A549 (cell line): ENCODE data around the gene FERMT1. TPM values are rescaled to one million over a fixed set of nuclear protein-coding genes. Genes with fewer than 3 reads are reported as not detected.

Source experiments
- ATAC-seq, 2 experiments: fragments of 200-7000 bp in 1 of 2; fragments of >200 bp in 1 of 2; cut with Nextera tagmentation in 1 of 2; cut with Tn5 transposase in 1 of 2; 3 replicates each; pipeline versions ENCODE4 v1.8.0 to v1.9.1; 2018 to 2020; ENCODE audit warnings: mild to moderate bottlenecking in 1 of 2, moderate library complexity in 1 of 2
- CTCF ChIA-PET: fragments of 300-600 bp; sonication (Branson Sonifier 250); formaldehyde crosslinking; extraction: SDS; loops from one replicate; lab custom pipeline; 2021; ENCODE audit warnings: antibody characterized with exemption, inconsistent platforms; lab: Yijun Ruan, JAX
- POLR2A ChIA-PET: fragments of 350-600 bp; formaldehyde crosslinking; extraction: SDS; loops from one replicate; lab custom pipeline; 2021; ENCODE audit warnings: antibody characterized with exemption, inconsistent platforms; lab: Yijun Ruan, JAX
- DNase-seq, 2 experiments: peaks; one replicate each; pipeline versions ENCODE4 v3.0.0 to v3.0.0-alpha.2; 2011 to 2016; ENCODE audit warnings: low read depth in 1 of 2, low spot score in 1 of 2
- FAIRE-seq: peaks from 2 replicates; lab custom pipeline; 2011; peaks lifted over from hg19 to GRCh38; lab: Jason Lieb, UNC
- H3K27ac ChIP-seq, 2 experiments: fragments of >200 bp; sonication (Bioruptor Twin); formaldehyde crosslinking; 3 replicates each; pipeline ENCODE4 v1.5.1; 2016 to 2017
- H3K4me1 ChIP-seq: fragments of >200 bp; sonication (Bioruptor Twin); formaldehyde crosslinking; 3 replicates; pipeline ENCODE4 v1.6.1; 2016
- H3K4me2 ChIP-seq: fragments of >200 bp; sonication (Bioruptor Twin); formaldehyde crosslinking; 3 replicates; pipeline ENCODE4 v1.6.1; 2016
- H3K4me3 ChIP-seq: fragments of >200 bp; sonication (Bioruptor Twin); formaldehyde crosslinking; 3 replicates; pipeline ENCODE4 v1.5.1; 2016
- H3K9me3 ChIP-seq: fragments of >200 bp; sonication (Bioruptor Twin); formaldehyde crosslinking; 3 replicates; pipeline ENCODE4 v1.6.1; 2016
- BHLHE40 ChIP-seq: IDR thresholded peaks from 2 replicates; pipeline ENCODE4 v1.6.1; 2012; ENCODE audit warnings: low read depth, low read length, inconsistent platforms
- CBX8 ChIP-seq: fragments of 200-600 bp; sonication (generic); IDR thresholded peaks from 2 replicates; pipeline ENCODE4 v1.6.1; 2016
- CEBPB ChIP-seq, 2 experiments: fragments of >200 bp in 1 of 2; sonication (Bioruptor Twin) in 1 of 2; formaldehyde crosslinking in 1 of 2; IDR thresholded peaks; 2 replicates each; pipeline ENCODE4 v1.6.1; 2012 to 2016
- ELK1 ChIP-seq: fragments of 150-350 bp; IDR thresholded peaks from 2 replicates; pipeline ENCODE4 v1.6.1; 2014; ENCODE audit warnings: low read depth, mild to moderate bottlenecking, low read length
- GATA3 ChIP-seq: IDR thresholded peaks from 2 replicates; pipeline ENCODE4 v1.6.1; 2012; ENCODE audit warnings: borderline replicate concordance
- HOXA7 ChIP-seq: fragments of 250-450 bp; sonication (Bioruptor Pico); IDR thresholded peaks from 2 replicates; pipeline ENCODE4 v1.5.0; 2020; ENCODE audit warnings: mild to moderate bottlenecking, moderate library complexity
- KDM1A ChIP-seq: fragments of 200-600 bp; sonication (generic); IDR thresholded peaks from 2 replicates; pipeline ENCODE4 v1.6.1; 2016; ENCODE audit warnings: low read depth, mild to moderate bottlenecking
- MAFK ChIP-seq: fragments of 450-650 bp; IDR thresholded peaks from 2 replicates; pipeline ENCODE4 v1.6.1; 2014; ENCODE audit not compliant: partially characterized antibody
- MYC ChIP-seq: IDR thresholded peaks from 2 replicates; pipeline ENCODE4 v1.6.1; 2012; ENCODE audit warnings: mild to moderate bottlenecking, inconsistent platforms, low read length, improper control_type of control experiment, borderline replicate concordance
- NR3C1 ChIP-seq: fragments of >200 bp; sonication (Bioruptor Twin); formaldehyde crosslinking; IDR thresholded peaks from 3 replicates; pipeline ENCODE4 v1.6.1; 2017
- PHF8 ChIP-seq: fragments of 200-600 bp; sonication (generic); IDR thresholded peaks from 2 replicates; pipeline ENCODE4 v1.6.1; 2016; ENCODE audit warnings: low read depth, mild to moderate bottlenecking, antibody characterized with exemption, moderate library complexity, borderline replicate concordance
- POLR2A ChIP-seq: IDR thresholded peaks from 2 replicates; pipeline ENCODE4 v1.6.1; 2012; ENCODE audit warnings: mild to moderate bottlenecking, low read length
- POLR2AphosphoS2 ChIP-seq: conservative IDR thresholded peaks from 2 replicates; pipeline ENCODE4 v1.6.1; 2012; ENCODE audit warnings: low read length, improper control_type of control experiment, inconsistent platforms
- RARB ChIP-seq: fragments of 250-450 bp; sonication (Bioruptor Pico); IDR thresholded peaks from 2 replicates; pipeline ENCODE4 v1.8.0; 2021; ENCODE audit warnings: mild to moderate bottlenecking, moderate library complexity
- RCOR1 ChIP-seq: fragments of 150-350 bp; IDR thresholded peaks from 2 replicates; pipeline ENCODE4 v1.6.1; 2014; ENCODE audit warnings: antibody characterized with exemption, low read length, low read depth
- SMC3 ChIP-seq: fragments of >200 bp; sonication (Bioruptor Twin); formaldehyde crosslinking; IDR thresholded peaks from 3 replicates; pipeline ENCODE4 v1.6.1; 2018; ENCODE audit warnings: inconsistent platforms
- TFCP2L1 ChIP-seq: fragments of 250-450 bp; sonication (Bioruptor Pico); IDR thresholded peaks from 2 replicates; pipeline ENCODE4 v1.5.0; 2021; ENCODE audit warnings: mild to moderate bottlenecking
- ZC3H11A ChIP-seq: fragments of 450-650 bp; IDR thresholded peaks from 2 replicates; pipeline ENCODE4 v1.6.1; 2014; ENCODE audit warnings: antibody characterized with exemption, mild to moderate bottlenecking
- ZSCAN20 ChIP-seq: fragments of 250-450 bp; sonication (Bioruptor Pico); IDR thresholded peaks from 2 replicates; pipeline ENCODE4 v1.8.0; 2022; ENCODE audit warnings: mild to moderate bottlenecking, moderate library complexity
- WGBS: methylation state at CpG from one replicate; pipeline ENCODE4 v1.1.6; 2017; ENCODE audit errors: missing lambda C conversion rate; 5-methylcytosine and 5-hydroxymethylcytosine counted together
- polyA plus RNA-seq, 4 experiments: library from polyadenylated mRNA; depleted of rRNA in 3 of 4; stranded (reverse); fragments of >200 nt; fragmentation: RNase III in 1 of 4; extraction: RNeasy Plus Mini Kit Qiagen cat#74134 plus additional on column Dnase treatment in 1 of 4; gene quantifications; 2 replicates in 3 of 4; 3 replicates in 1 of 4; pipeline ENCODE4 v1.2.3, GENCODE V29; 2011 to 2017
- TF ChIP-seq, protein P1 (sequence below): fragments of >200 bp; sonication (Bioruptor Twin); formaldehyde crosslinking; IDR thresholded peaks from 3 replicates; pipeline ENCODE4 v1.6.1; 2016
- TF ChIP-seq, protein P2 (sequence below): fragments of 250-450 bp; sonication (Bioruptor Pico); IDR thresholded peaks from 2 replicates; pipeline ENCODE4 v1.5.0; 2020; ENCODE audit warnings: low read depth, mild to moderate bottlenecking, moderate library complexity
- TF ChIP-seq, protein P3 (sequence below): IDR thresholded peaks from 2 replicates; pipeline ENCODE4 v1.6.1; 2012

FERMT1 gene
- polyA plus RNA-seq, 2 of the 4 experiments (the other 2 are of a cell fraction) = 12.7 to 19.1 TPM

- Histone ChIP-seq H3K4me1 (no peaks in the 10 kb centered on the region), H3K4me2 (no peak overlapping the region), H3K27ac (no peak overlapping the region), H3K9me3 (no peaks in the 10 kb centered on the region), H3K4me3 (no peak overlapping the region)
- ChIA-PET CTCF (interaction anchor here (1.4 to 3.8 kb wide), 3 partner anchors 15 to 563 kb away, joined by 3 to 24 read pairs (median 3); no protein-coding TSS in a partner anchor), POLR2A (no interaction called here)
- 95% methylated on average over 8 of the region's 8 CpGs for WGBS
- DNase-seq = no peak
- ATAC-seq = no peak
- FAIRE-seq = no peak
- TF ChIP-seq TFCP2L1 (CRISPR knock-in tag) (no peak), CEBPB (IDR thresholded peaks at IDR 0.05) (no peak), HOXA7 (CRISPR knock-in tag) (no peak), CBX8 (no peak), ZC3H11A (no peak), KDM1A (no peak), NR3C1 (no peak), PHF8 (no peak), GATA3 (no peak), BHLHE40 (no peak), ZSCAN20 (CRISPR knock-in tag) (no peak)
- TF ChIP-seq, protein P1, sequence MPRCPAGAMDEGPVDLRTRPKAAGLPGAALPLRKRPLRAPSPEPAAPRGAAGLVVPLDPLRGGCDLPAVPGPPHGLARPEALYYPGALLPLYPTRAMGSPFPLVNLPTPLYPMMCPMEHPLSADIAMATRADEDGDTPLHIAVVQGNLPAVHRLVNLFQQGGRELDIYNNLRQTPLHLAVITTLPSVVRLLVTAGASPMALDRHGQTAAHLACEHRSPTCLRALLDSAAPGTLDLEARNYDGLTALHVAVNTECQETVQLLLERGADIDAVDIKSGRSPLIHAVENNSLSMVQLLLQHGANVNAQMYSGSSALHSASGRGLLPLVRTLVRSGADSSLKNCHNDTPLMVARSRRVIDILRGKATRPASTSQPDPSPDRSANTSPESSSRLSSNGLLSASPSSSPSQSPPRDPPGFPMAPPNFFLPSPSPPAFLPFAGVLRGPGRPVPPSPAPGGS = no peak
- TF ChIP-seq, protein P2, sequence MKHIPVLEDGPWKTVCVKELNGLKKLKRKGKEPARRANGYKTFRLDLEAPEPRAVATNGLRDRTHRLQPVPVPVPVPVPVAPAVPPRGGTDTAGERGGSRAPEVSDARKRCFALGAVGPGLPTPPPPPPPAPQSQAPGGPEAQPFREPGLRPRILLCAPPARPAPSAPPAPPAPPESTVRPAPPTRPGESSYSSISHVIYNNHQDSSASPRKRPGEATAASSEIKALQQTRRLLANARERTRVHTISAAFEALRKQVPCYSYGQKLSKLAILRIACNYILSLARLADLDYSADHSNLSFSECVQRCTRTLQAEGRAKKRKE (CRISPR knock-in tag) = no peak
- TF ChIP-seq, protein P3, sequence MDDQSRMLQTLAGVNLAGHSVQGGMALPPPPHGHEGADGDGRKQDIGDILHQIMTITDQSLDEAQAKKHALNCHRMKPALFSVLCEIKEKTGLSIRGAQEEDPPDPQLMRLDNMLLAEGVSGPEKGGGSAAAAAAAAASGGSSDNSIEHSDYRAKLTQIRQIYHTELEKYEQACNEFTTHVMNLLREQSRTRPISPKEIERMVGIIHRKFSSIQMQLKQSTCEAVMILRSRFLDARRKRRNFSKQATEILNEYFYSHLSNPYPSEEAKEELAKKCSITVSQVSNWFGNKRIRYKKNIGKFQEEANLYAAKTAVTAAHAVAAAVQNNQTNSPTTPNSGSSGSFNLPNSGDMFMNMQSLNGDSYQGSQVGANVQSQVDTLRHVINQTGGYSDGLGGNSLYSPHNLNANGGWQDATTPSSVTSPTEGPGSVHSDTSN = no peak
Observed at GRCh38 chr20:6091661-6092060, 31.2 kb downstream of the FERMT1 start.

DNA sequence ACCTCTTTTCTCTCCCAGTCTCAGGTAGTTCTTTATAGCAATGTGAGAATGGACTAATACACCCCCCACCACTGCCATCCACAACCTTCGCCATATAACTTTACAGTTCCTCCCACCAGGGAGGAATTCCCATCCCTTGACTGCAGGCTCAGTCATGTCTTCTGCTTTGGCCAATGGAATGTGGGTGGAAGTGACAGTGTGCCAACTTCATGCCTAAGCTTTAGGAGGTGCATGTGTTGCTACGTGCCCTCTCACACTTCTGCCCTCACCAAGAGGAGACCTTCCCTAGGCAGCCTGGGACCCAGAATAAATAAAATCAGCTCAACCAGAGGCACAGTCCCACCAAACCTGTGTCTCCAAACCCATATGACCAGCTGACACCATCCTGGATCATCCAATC lies 36.0 kb downstream of the FERMT1 start:
- FAIRE-seq (no peak), DNase-seq (no peak), ATAC-seq (no peak)
- TF ChIP-seq POLR2A (no peak), POLR2AphosphoS2 (no peak), MAFK (no peak), SMC3 (no peak), TFCP2L1 (CRISPR knock-in tag) (no peak)
- CTCF ChIA-PET = interaction anchor here (0.8 to 1.8 kb wide), 2 partner anchors 9 to 558 kb away, joined by 3 to 11 read pairs; no protein-coding TSS in a partner anchor
- no peaks in the 10 kb centered on the region for H3K9me3 ChIP-seq
- WGBS = 100% methylated on average over 2 of the region's 2 CpGs
- H3K4me3 ChIP-seq = no peak overlapping the region
- no peak overlapping the region for H3K27ac ChIP-seq
- H3K4me2 ChIP-seq = no peak overlapping the region
- H3K4me1 ChIP-seq = no peaks in the 10 kb centered on the region
- POLR2A ChIA-PET = no interaction called here

- ATAC-seq (no peak), FAIRE-seq (no peak), DNase-seq (no peak)
- POLR2A ChIA-PET = no interaction called here
- Histone ChIP-seq H3K9me3 (no peaks in the 10 kb centered on the region), H3K4me3 (no peak overlapping the region), H3K4me1 (no peaks in the 10 kb centered on the region), H3K27ac (no peak overlapping the region), H3K4me2 (no peak overlapping the region)
- CTCF ChIA-PET = interaction anchor here (0.7 to 4.8 kb wide), 3 partner anchors 10 to 609 kb away, joined by 3 to 40 read pairs (median 18); no protein-coding TSS in a partner anchor
- TF ChIP-seq ELK1 = no peak
- TF ChIP-seq RCOR1 = no peak
- TF ChIP-seq CEBPB (IDR thresholded peaks at IDR 0.05) = no peak
- no peak for TF ChIP-seq RARB
- no peak for TF ChIP-seq PHF8
- no peak for TF ChIP-seq MYC
- WGBS = 94% methylated on average over 9 of the region's 9 CpGs
Observed at GRCh38 chr20:6083926-6084325, 38.9 kb downstream of the FERMT1 start.
